GM12865 (cell line): ENCODE data around the gene SMCO3.
A peak's percentile ranks its signal among the peaks of the same experiment; 100 is the strongest.

Experiments used
- DNase-seq: peaks from one replicate; pipeline ENCODE4 v3.0.0; 2010; ENCODE audit warnings: low read depth
- H3K4me3 ChIP-seq: 2 replicates; pipeline ENCODE4 v1.5.1; 2011; ENCODE audit warnings: mild to moderate bottlenecking, low read depth, low read length, control low read depth
- CTCF ChIP-seq: IDR thresholded peaks from 2 replicates; pipeline ENCODE4 v1.5.1; 2011; ENCODE audit warnings: low read length, control low read depth, low read depth, inconsistent platforms; ENCODE audit not compliant: insufficient read depth; ENCODE audit errors: missing control alignments

The SMCO3 gene

DNA sequence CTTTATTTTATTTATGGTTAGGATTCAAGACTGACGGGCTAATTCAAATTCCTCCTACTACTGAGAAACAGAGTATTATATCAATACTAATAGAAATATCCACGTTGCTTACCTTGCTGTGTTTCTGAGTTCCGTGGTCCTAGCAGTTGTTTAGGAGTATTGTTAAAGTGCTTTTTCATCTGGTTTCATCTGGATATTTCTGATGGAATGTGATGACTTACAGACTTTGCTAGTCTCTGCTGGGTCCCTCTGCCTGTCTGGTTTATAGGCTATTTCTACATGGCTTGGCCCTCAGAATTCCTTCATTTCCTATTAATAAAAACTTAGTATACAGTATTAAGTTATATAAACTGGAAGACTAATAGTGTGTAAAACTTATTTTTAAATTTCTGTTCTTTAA lies at the start of gene SMCO3:
TSS of gene SMCO3 (minus strand) at position 169 of the 400 bp plus-strand sequence. CDS start 7,502 bp downstream, outside the sequence.
- DNase-seq = no peak
- H3K4me3 ChIP-seq = no peak within 1 kb of the TSS
- TF ChIP-seq CTCF = no peak

DNA sequence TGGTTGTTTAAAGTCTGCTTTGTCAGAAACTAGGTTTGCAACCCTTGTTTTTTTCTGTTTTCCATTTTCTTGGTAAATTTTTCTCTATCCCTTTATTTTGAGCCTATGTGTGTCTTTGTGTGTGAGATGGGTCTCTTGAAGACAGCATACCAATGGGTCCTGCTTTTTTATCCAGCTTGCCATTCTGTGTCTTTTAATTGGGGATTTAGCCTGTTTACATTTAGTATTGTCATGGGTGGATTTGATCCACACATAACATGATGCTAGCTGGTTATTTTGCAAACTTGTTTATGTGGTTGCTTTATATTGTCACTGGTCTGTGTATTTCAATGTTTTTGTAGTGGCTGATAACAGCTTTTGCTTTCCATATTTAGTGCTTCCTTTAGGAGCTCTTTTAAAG lies 46.5 kb upstream of the SMCO3 start:
- no peak for DNase-seq
- no peak for TF ChIP-seq CTCF
- no peak overlapping the region for H3K4me3 ChIP-seq

- no peak for TF ChIP-seq CTCF
- H3K4me3 ChIP-seq = no peak overlapping the region
These were observed 44.5 kb upstream of the SMCO3 start for GRCh38 chr12:14858513-14858912.

GRCh38 chr12:14854586-14855183 lies 40.7 kb upstream of the SMCO3 start:
- TF ChIP-seq CTCF = no peak
- peak; percentile 22 for DNase-seq
- H3K4me3 ChIP-seq = no peak overlapping the region

More at GRCh38 chr12:14858513-14858912, 44.5 kb upstream of the SMCO3 start:
- no peak for DNase-seq

DNA sequence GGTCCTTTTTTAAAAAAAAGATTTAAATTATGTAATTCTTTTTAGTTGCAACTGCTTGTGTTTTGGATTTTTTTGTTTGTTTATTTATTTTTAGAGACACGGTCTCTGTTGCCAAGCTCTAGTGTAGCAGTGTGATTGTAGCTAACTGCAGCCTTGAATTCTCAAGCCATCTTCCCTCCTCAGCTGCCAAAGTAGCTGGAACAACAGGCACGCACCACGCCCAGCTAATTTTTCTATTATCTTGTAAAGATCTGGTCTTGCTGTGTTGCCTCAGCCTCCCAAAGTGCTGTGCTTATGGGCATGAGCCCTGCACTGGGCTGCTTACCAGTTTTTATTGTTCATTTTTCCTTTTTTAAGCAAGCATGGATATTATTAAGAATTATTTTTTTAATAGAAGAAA lies 40.0 kb upstream of the SMCO3 start:
- H3K4me3 ChIP-seq = no peak overlapping the region
- no peak for DNase-seq
- TF ChIP-seq CTCF = no peak

GRCh38 chr12:14852880-14853279 lies 38.9 kb upstream of the SMCO3 start:
- H3K4me3 ChIP-seq = no peak overlapping the region
- no peak for TF ChIP-seq CTCF
- DNase-seq = no peak
